Suppressor macrophage (primary cell): ENCODE results near the gene ALG3.
"Not testable (repeated sequence)": the region's sequence is repeated elsewhere in the genome, so short reads cannot be mapped to it uniquely, and the experiment has no call there.

Experiments
- DNase-seq, 4 experiments: peaks; one replicate each; pipeline ENCODE4 v3.0.0-alpha.2; 2020 to 2022
- total RNA-seq, 17 experiments: gene quantifications; one replicate each; lab custom pipeline; 2026; ENCODE audit warnings: mixed read lengths in 6 of 17, inconsistent platforms in 3 of 17; lab: John Stamatoyannopoulos, UW

Gene ALG3
- total RNA-seq, result 12.6 to 35.4 (median 23.1) reads per million in 17 experiments

- DNase-seq, result peak; percentile 93 to 96 (median 96)
Measured at GRCh38 chr3:184248454-184249411, at the start of gene ALG3. TSS of gene ALG3 (minus strand) at chr3:184248962. CDS start at chr3:184248940, 22 bp downstream.

- no peak for DNase-seq
Measured at GRCh38 chr3:184296616-184297015, 47.9 kb upstream of the ALG3 start.

GRCh38 chr3:184295771-184296170 lies 47.0 kb upstream of the ALG3 start:
- no peak for DNase-seq

GRCh38 chr3:184291738-184292445 lies 43.1 kb upstream of the ALG3 start:
- no peak for DNase-seq

- no peak for DNase-seq
Measured at GRCh38 chr3:184291044-184291737, 42.4 kb upstream of the ALG3 start.

- DNase-seq, result no peak
Measured at GRCh38 chr3:184290331-184290730, 41.6 kb upstream of the ALG3 start.

- peak; percentile 61 to 78 (median 67) for DNase-seq
Measured at GRCh38 chr3:184289426-184289938, 40.7 kb upstream of the ALG3 start.

- DNase-seq, result peak; percentile 16 to 57 (median 36)
Measured at GRCh38 chr3:184284696-184285095, 35.9 kb upstream of the ALG3 start.

GRCh38 chr3:184283681-184284080 lies 34.9 kb upstream of the ALG3 start:
- DNase-seq, result no peak

- no peak for DNase-seq
Measured at GRCh38 chr3:184282941-184283340, 34.2 kb upstream of the ALG3 start.

- DNase-seq, result no peak
Measured at GRCh38 chr3:184277366-184277765, 28.6 kb upstream of the ALG3 start.

- no peak for DNase-seq
Measured at GRCh38 chr3:184275961-184276910, 27.5 kb upstream of the ALG3 start, which contains the start of gene ECE2. TSS of gene ECE2 (plus strand) at chr3:184276022. CDS start at chr3:184276154, 132 bp downstream.

GRCh38 chr3:184275381-184275701 lies 26.6 kb upstream of the ALG3 start:
- DNase-seq, result no peak

- DNase-seq, result no peak
Measured at GRCh38 chr3:184272269-184272668, 23.5 kb upstream of the ALG3 start.

- DNase-seq, result not testable (repeated sequence)
Measured at GRCh38 chr3:184267249-184267648, 18.5 kb upstream of the ALG3 start.

- DNase-seq, result peak in 2 of 4 experiments; percentile 38 to 61
Measured at GRCh38 chr3:184262764-184263179, 14.0 kb upstream of the ALG3 start.

- DNase-seq, result peak in 3 of 4 experiments; percentile 21 to 79 (median 72)
Measured at GRCh38 chr3:184261854-184262763, 13.3 kb upstream of the ALG3 start.

GRCh38 chr3:184261270-184261853 lies 12.6 kb upstream of the ALG3 start, which contains the start of gene CAMK2N2:
TSS of gene CAMK2N2 (minus strand) at chr3:184261553. CDS start at chr3:184261285, 268 bp downstream.
- DNase-seq, result peak; percentile 55 to 76 (median 64)

- no peak for DNase-seq
Measured at GRCh38 chr3:184260724-184261269, 12.0 kb upstream of the ALG3 start.
